ENCODE measurements around the gene GBA2.

The GBA2 gene

DNA sequence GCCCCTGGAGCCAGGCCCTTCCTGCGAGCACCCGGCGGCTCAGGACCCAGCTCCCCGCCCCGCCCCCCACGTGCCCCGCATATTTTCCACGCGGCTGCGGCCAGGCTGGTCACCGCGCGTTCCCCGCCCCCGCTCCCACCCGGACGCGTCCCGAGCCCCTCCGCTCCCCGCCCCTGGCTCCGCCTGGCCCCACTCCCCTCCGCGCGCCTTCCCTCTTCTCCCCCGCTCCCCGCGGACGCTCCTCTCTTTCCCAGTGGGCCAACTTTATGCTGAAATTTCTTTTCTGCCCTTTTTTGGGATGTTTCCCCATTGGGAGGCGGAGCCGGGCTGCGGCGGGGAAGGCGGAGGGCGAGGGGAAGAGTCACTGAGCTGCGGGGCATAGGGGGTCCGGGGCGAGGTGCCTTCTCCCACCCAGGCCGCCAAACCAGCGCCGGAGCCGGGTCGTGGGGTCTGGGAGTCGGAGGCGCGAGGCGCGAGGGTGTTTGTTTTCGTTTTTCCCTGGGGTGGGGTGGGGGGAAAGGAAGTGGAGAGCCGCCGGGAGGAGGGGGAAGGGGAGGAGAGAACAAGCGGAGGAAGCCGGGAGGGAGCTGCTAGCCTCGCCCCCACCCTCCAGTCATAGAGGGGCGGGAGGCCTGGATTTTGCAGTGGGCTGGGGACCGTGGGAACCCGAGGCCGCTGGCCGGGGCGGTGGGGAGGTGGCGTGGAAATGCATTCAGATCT is 58.3 kb downstream of the GBA2 start:
- DNase-seq = peak in 1 of 2 donors; percentile 23

DNA sequence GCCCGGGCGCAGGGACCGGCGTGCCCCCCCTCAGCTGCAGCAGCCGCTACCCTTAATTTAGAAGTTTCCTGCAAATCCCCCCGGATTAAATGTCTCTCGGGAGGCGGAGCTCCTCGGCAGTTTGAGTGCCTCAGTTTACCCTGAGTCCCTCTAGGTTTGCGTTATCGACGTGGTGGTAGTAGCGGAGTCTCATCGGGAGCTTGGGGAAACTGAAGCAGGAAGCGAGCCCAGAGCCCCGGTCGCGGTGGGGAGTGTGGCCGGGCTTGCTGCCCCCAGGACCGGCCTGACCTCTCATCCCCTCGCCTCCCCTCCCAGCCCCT is 58.8 kb downstream of the GBA2 start:
- DNase-seq = no peak

DNA sequence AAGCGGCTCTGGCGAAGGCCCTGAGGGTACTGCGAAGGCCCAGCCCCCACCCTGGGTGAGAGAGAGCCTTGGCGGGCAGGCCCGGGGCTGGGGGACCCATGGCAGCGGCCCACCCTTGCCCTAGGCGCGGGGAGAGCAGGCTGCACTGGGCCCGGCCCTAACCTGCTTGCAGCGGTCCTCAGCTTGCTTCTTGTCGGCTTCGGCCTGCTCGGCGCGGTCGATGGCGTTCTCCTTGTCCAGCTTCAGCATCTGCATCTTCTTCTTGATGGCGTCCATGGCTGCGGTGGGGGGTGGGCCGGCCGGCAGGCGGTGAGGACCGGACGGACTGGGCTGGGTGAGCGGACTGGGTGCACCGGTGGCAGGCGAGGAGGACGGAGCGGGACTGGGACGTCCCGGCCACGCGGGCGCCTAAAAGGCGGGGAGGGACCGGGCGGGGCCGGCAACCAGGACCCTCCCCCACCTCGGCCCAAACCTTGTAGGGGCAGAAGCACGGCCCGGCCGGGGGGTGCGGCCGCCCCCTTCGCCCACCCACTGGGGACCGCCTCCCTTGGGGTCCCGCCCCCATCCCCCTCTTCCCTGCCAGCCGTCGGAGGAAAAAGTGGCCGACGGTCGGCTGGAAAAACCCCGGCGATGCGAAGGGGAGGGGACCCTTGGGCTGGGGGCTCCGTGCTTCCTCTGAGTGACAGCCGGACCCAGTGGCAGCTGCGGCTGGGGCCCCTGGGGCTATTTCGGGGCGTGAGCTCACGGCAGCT is 59.3 kb downstream of the GBA2 start, which contains the start of gene TPM2:
Gene TPM2, minus strand, starts transcription at position 384 of the 752 bp plus-strand sequence. Its CDS starts 108 bp downstream, at position 276.
- no peak for DNase-seq

DNA sequence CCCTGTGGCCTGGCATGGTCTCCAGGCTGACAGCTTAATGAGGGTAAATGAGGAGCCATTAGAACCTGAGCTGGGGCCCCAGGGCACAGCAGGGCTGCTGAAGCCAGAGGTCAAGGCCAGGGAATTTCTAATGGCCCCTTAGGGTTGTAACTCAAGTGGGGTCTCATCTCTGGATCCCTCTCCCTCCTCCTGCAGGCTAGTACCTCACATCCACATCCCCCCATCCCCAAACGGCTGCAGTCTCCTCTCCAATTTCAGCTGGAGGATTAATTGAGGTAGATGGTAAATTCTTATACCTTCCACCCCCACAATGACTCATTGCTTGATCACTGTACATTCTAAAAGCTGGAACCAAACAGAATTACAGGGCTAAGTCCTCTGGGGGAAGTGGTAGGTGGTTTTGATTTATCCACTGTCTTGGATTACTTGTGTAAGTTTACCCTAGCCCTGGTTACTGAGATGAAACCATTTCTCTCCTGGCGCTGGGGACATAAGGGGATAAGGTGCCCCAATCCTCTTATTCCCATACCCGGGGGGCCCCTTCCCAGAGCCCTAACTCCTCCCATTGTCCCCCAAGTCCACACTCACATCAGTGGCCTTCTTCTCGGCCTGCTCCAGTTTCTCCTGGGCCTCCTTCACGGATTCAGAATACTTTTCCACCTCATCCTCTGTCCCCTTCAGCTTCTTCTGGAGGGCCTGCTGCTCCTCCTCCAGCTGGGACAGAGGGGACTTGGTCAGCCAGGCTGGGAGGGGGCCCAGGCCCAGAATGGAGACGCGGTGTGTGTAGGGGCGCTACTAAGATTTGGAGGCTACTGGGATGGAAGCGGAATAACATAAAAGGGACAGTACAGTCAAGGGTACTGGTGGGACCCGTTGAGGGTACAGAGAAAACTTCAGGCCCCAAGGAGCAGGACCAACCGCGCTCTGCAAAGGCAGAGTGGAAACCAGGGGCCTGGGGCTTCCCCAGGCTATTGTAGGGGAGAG is 60.2 kb downstream of the GBA2 start:
- no peak for DNase-seq

DNA sequence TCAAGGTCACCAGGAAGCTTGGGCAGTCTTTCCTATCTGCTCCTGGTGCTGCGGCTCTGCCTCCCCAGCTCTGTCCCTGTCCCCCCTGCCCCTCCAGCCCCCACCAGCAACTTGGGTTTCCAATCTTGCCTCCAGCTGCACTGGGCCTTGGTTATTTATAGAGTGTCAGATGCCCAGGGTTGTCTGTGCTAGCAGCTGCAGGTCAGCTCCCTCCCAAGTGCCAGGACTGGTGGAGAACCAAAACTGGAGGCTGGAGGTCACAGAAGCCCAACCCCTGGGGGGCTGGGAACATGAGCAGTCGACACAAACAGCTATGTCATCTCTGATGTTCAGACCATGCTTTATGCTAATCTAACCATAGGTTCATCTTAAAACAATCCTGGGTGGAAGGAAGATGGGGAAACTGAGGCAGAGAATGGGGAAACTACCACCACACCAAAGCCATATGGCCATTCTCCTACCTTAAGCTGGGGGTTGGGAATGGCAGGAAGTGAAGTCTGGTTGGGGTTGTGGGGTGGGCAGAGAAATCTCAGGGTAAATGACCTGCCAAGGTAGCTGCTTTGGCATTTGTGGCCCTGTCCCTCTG is 61.0 kb downstream of the GBA2 start:
- no peak for DNase-seq

DNA sequence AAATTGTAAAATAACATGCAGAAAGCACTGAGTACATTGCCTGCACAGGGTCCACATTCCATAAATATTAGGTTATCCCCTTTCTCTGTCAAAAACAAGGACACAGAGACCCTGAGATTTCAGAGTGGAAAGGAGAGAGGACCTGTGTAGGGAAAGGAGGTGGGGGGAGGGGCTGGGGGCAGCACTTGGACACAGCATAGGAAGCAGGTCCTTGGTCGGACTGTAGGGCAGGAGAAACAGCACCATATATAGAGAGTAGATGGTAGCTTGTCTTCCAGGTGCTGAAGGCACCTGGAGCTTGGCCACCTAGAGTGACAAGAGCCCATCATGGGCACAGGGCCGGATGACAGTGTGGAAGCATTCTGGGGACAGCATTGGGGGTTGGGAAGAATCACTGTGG is 61.7 kb downstream of the GBA2 start:
- no peak for DNase-seq
